PC-9 (cell line): Measurements from ENCODE around the gene HAT1.

Experiments used
- CTCF ChIP-seq: fragments of 200-600 bp; sonication (generic); conservative IDR thresholded peaks from 2 replicates; pipeline ENCODE4 v1.6.1; 2017; ENCODE audit warnings: mixed run types, antibody characterized with exemption, mild to moderate bottlenecking, moderate library complexity
- EZH2 ChIP-seq: fragments of 200-600 bp; sonication (generic); IDR thresholded peaks from 2 replicates; pipeline ENCODE4 v1.8.0; 2017; ENCODE audit warnings: antibody characterized with exemption, low read depth

DNA sequence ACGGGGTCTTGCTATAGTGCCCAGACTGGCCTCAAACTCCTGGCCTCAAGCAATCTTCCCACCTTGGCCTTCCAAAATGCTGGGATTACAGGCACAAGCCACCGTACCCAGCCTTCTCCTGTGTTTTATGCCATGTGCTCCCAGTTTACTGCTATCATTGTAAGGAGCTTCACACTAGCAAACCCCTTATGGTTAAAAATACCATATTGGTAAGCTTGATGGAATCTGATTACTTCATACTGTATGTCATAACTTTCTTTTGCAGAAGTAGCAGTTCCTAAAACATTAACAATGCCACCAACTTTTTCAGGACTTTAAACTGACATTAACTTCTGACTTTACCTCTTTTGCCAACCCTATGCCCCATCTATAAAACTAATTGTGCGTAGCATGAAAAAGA lies 36.2 kb downstream of the HAT1 start:
- TF ChIP-seq CTCF (no peak), EZH2 (no peak)
